Suppressor macrophage treated with lipopolysaccharide for 4 hours (primary cell): ENCODE results near the gene PKIB.

ENCODE experiments used
- DNase-seq: peaks from one replicate; pipeline ENCODE4 v3.0.0-alpha.2; 2020

Gene PKIB

GRCh38 chr6:122669868-122670267, 59.7 kb downstream of the PKIB start:
- DNase-seq, result no peak

- no peak for DNase-seq
These were observed 61.0 kb downstream of the PKIB start for GRCh38 chr6:122671251-122671650.

DNA sequence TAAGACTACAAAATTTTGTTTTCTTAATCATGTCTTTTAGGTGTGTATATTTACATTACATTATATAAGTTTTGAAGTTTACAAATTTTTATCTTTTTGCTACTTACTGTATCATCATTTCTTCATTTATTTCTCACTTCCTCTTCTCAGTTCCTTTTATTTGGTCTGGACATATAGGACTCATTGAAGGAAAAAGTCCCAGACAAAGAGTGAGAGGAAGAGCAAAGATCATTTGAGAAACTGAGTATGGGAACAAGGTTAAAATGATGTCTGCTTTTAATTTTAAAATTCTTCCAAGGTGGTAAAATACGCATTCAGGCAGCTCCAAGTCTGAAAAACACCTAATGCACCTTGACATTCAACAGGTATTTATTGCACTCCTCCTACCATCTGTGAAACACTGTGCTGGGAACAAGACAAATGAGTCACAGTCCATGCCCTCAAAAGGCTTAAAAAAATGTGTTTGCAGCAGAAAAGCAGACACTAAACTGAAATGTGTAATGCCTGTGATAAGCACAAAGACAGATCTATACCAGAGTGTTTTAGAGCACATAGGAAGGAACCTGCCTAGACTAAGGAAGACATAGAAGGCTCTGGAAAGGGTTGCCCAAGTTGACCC, 63.2 kb downstream of the PKIB start:
- DNase-seq, result peak; percentile 62

- DNase-seq, result no peak
These were observed 65.9 kb downstream of the PKIB start for GRCh38 chr6:122676146-122676545.

- no peak for DNase-seq
These were observed 66.5 kb downstream of the PKIB start for GRCh38 chr6:122676688-122677087.

DNA sequence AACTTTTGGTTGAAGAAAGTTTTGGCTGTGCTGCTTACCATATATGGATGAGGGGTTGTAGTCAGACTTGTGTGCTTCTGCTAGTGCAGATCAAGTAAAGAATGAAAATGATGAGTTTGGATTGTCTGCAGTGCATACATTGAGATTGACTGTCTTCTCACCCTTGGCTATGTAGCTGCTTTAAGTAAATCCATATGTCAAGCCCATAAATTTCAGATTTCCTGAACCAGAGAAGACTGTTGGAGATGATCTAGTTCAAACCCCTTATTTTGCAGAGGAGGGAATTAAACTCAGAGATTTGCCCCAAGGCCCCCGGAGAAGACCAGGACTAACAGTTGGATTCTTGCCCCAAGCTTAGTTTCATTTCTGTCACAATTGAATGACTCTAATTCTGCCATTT, 67.2 kb downstream of the PKIB start:
- no peak for DNase-seq

DNA sequence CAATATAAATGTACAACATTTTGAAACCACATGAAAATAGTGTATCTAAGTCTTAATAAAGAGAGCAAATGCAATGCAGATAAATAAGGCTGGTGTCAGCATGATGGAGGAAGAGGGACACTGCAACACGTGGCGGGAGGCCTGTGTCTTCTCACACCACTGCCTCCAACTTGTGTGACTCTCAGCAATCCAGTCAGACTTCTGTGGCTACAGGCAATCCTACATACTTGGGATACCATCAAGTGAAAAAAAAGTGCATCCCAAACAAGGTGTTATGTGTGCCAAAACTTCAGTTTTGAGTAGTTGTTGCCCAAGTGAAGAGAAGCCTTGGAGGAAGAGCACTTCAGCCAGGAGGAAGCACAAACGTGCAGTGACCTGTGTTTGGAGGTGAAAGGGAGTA, 68.6 kb downstream of the PKIB start:
- no peak for DNase-seq

GRCh38 chr6:122681705-122682104, 71.5 kb downstream of the PKIB start:
- DNase-seq, result no peak

DNA sequence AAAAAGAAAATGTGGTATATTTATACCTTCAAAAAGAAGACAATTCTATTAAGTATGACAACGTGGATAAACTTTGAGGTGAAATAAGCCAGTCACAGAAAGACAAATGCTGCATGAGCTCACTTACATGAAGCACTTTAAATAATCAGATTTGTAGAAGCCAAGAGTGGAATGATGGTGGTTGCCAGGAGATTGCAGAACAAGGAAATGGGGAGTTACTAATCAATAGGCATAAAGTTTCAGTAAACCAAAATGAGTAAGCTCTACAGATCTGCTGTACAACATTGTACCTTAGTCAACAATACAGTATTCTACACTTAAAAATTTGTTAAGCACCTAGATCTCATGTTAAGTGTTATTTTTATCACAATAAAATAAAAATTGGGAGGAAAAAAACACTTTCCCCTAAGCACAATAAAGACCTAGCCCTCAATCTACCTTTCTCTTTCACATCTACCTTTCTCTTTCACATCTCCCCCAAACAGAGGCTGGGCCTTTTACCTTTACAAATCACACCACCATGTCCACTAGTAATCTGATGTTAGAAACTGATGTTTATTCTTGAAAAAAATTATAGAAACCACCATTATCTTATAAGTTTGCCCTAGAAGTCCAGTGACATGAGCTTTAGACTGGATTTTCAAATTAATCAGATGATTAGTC, 73.9 kb downstream of the PKIB start:
- no peak for DNase-seq

GRCh38 chr6:122692175-122692598, 82.0 kb downstream of the PKIB start:
- DNase-seq, result no peak

GRCh38 chr6:122692807-122693580, 82.8 kb downstream of the PKIB start:
- no peak for DNase-seq

- no peak for DNase-seq
These were observed 83.9 kb downstream of the PKIB start for GRCh38 chr6:122694075-122694474.

DNA sequence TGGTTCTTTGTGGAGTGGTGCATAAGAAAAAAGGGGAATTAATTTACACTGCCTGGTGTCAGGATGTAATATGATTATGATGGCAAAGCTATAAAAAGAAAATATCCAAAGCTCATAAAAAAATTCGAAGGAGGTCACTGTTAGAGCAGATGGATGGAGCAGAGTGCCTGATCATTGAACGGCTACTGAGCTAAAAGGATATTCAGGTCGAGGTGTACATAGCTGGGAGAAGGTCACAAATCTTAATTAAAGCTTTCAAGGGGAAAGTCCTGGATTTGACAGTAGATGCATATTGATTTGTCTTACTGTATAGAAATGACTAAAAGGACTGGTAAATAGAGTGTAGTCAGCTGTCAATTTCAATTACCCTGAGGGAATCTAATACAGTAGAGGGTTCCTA, 84.4 kb downstream of the PKIB start:
- DNase-seq, result no peak

GRCh38 chr6:122695188-122695587, 85.0 kb downstream of the PKIB start:
- DNase-seq, result no peak

DNA sequence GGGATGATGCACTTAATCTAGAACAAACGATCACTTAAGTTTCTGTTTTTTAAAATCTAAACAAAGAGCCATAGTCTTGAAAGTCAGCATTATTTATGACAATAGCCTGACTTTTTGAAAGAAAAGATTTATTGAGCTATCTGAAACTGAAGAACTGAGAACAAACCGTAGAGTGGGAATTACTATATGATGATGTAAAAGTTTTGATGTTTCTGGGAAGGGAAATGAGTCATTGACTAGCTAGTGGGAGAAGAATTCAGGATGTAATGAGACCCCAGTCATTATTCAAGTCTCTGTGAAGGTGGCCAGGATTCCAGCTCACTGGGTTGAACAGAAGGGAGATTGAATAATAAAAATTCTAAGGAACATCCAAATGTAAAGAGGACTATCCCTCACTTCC, 85.9 kb downstream of the PKIB start:
- DNase-seq, result peak; percentile 25

- no peak for DNase-seq
These were observed 86.6 kb downstream of the PKIB start for GRCh38 chr6:122696853-122697252.

GRCh38 chr6:122697458-122697857, 87.3 kb downstream of the PKIB start:
- no peak for DNase-seq

DNA sequence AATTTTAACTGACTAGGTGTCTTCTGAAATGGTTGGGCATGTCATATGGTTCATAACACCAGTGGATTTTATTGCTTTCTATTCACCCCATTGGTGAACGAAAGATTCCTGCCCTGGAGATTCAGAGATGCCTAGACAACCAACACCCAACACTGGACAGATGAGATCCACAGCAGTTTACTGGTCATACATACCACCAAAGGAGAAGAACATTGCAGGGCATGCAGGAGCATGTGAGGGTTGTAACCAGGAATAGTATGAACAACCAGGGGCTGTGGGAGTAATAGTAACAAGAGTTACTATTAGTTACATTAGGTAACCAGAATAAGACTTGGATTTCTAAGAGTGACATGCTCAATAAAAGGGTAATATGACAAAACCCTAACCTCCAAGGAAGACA, 91.5 kb downstream of the PKIB start:
- no peak for DNase-seq

- DNase-seq, result peak; percentile 49
These were observed 92.6 kb downstream of the PKIB start for GRCh38 chr6:122702841-122703240.

DNA sequence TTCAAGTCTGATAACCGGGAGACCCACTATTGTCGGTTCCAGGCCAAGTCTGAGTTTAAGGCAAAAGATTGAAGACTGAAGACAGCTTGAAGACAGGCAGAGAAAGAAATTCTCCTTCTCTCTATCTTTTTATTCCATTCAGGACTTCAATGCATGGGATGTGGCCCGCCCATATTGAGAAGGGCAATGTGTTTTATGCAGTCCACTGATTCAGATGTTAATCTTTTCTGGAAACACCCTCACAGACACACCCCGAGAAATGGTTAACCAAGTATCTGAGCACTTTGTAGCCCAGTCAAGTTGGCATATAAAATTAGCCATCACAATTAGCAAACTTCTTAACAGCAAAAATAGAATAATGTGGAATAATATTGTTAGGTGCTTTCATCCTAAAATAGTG, 93.9 kb downstream of the PKIB start:
- no peak for DNase-seq

DNA sequence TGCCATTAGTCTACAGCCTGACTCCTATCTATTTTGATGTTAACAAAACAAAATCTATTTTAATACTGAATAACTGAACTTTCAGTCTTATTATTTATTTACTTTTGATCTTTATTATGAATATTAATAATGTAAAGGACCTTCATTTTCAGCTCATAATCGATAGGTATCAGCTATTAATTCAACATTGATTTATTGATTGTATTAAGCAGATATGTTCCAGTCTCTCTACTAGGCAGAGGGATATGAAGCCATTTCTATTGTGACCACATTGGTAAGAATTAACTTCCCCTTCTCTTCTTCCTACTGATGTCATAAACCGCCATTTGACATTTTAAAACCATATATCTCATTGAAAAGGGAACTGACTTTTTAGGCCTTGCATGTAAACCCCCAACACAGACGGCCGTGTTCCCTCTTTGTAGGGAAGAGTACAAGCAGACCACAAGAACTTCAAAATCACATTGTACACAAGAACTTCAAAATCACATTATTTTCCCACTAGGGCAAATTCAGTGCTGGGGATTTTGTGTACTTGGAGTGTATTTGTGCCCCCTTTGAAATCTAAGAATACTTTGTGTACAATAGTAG, 99.8 kb downstream of the PKIB start:
- DNase-seq, result peak; percentile 89

GRCh38 chr6:122710908-122711635, 100.9 kb downstream of the PKIB start:
- DNase-seq, result no peak

- DNase-seq, result no peak
These were observed 101.9 kb downstream of the PKIB start for GRCh38 chr6:122712093-122712447.
